ENCODE results near the gene OR1N1.
"Not testable (repeated sequence)": the region's sequence is repeated elsewhere in the genome, so short reads cannot be mapped to it uniquely, and the experiment has no call there.

Gene OR1N1

GRCh38 chr9:122527193-122527592 is at the start of gene OR1N1:
Gene OR1N1 (minus strand): TSS chr9:122527293. CDS start chr9:122527293, 0 bp downstream.
- no peak for DNase-seq (ENCODE audit: low read depth, low spot score)

- no peak for DNase-seq (ENCODE audit: low read depth, low spot score)
Measured at GRCh38 chr9:122572456-122572855, 45.4 kb upstream of the OR1N1 start.

GRCh38 chr9:122567901-122568300 is 40.8 kb upstream of the OR1N1 start:
- no peak for DNase-seq (ENCODE audit: low read depth, low spot score)

GRCh38 chr9:122562134-122562760 is 35.2 kb upstream of the OR1N1 start:
- no peak for DNase-seq (ENCODE audit: low read depth, low spot score)

- no peak for DNase-seq (ENCODE audit: low read depth, low spot score)
Measured at GRCh38 chr9:122561446-122561845, 34.4 kb upstream of the OR1N1 start.

- no peak for DNase-seq (ENCODE audit: low read depth, low spot score)
Measured at GRCh38 chr9:122552812-122553211, 25.7 kb upstream of the OR1N1 start, which contains the start of gene OR1N2. Gene OR1N2 (plus strand): TSS chr9:122553112. CDS start chr9:122553212, 100 bp downstream.

GRCh38 chr9:122551371-122551770 is 24.3 kb upstream of the OR1N1 start:
- DNase-seq (ENCODE audit: low read depth, low spot score) = no peak

- DNase-seq (ENCODE audit: low read depth, low spot score) = no peak
Measured at GRCh38 chr9:122546196-122546595, 19.1 kb upstream of the OR1N1 start.

- DNase-seq (ENCODE audit: low read depth, low spot score) = no peak
Measured at GRCh38 chr9:122538757-122539156, 11.7 kb upstream of the OR1N1 start.

- not testable (repeated sequence) for DNase-seq (ENCODE audit: low read depth, low spot score)
Measured at GRCh38 chr9:122537066-122537465, 10.0 kb upstream of the OR1N1 start.

GRCh38 chr9:122536134-122536533 is 9.0 kb upstream of the OR1N1 start:
- DNase-seq (ENCODE audit: low read depth, low spot score) = peak; percentile 7

- not testable (repeated sequence) for DNase-seq (ENCODE audit: low read depth, low spot score)
Measured at GRCh38 chr9:122531157-122531556, 4.1 kb upstream of the OR1N1 start.

- no peak for DNase-seq (ENCODE audit: low read depth, low spot score)
Measured at GRCh38 chr9:122526602-122527001, 491 bp downstream of the OR1N1 start.

- DNase-seq (ENCODE audit: low read depth, low spot score) = no peak
Measured at GRCh38 chr9:122519376-122519775, 7.7 kb downstream of the OR1N1 start.

- DNase-seq (ENCODE audit: low read depth, low spot score) = no peak
Measured at GRCh38 chr9:122518841-122519240, 8.3 kb downstream of the OR1N1 start, which contains the start of gene OR1J4. Gene OR1J4 (plus strand): TSS chr9:122519141. CDS start chr9:122519141, 0 bp downstream.

- DNase-seq (ENCODE audit: low read depth, low spot score) = no peak
Measured at GRCh38 chr9:122518226-122518625, 8.9 kb downstream of the OR1N1 start.

- no peak for DNase-seq (ENCODE audit: low read depth, low spot score)
Measured at GRCh38 chr9:122510502-122510901, 16.6 kb downstream of the OR1N1 start, which contains the start of gene OR1J2. Gene OR1J2 (plus strand): TSS chr9:122510802. CDS start chr9:122510802, 0 bp downstream.

GRCh38 chr9:122506964-122507363 is 20.1 kb downstream of the OR1N1 start:
- no peak for DNase-seq (ENCODE audit: low read depth, low spot score)

GRCh38 chr9:122498883-122499288 is 28.2 kb downstream of the OR1N1 start:
- DNase-seq (ENCODE audit: low read depth, low spot score) = peak; percentile 35

GRCh38 chr9:122479062-122479461 is 48.0 kb downstream of the OR1N1 start:
- no peak for DNase-seq (ENCODE audit: low read depth, low spot score)

- no peak for DNase-seq (ENCODE audit: low read depth, low spot score)
Measured at GRCh38 chr9:122477826-122478225, 49.3 kb downstream of the OR1N1 start, which contains the start of gene OR1J1. Gene OR1J1 (minus strand): TSS chr9:122477926. CDS start chr9:122477926, 0 bp downstream.

GRCh38 chr9:122477346-122477745 is 49.7 kb downstream of the OR1N1 start:
- DNase-seq (ENCODE audit: low read depth, low spot score) = no peak
